Retinal pigment epithelial cell (primary cell): ENCODE data around the gene CAMSAP1.

Experiments
- DNase-seq: peaks from one replicate; pipeline ENCODE4 v3.0.0-alpha.2; 2010; ENCODE audit warnings: low read depth
- H3K4me3 ChIP-seq: 2 replicates; pipeline ENCODE4 v1.5.1; 2011; ENCODE audit warnings: mild to moderate bottlenecking, low read length, control low read depth, moderate library complexity
- TF ChIP-seq, protein P1 (sequence below): conservative IDR thresholded peaks from 2 replicates; pipeline ENCODE4 v1.5.1; 2011; ENCODE audit warnings: low read depth, low read length, control low read depth, inconsistent platforms

The CAMSAP1 gene

DNA sequence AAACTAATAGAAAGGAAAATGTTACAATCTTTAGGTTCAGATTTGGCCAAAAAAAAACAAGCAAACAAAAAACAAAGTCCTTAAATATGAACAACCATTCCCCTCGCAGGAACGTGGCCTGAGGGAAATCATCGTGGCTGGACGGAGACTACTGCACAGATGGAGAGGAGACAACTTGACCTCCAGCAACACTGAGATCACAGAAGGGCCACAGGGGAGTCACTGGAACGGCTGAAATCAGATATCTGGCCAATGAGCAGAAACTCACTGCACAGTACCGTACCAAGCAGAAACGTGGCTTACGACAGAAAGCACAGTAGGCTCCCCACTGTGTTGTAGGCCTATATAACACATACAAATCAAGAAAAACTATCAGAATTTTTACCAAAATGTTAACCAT lies 27.7 kb downstream of the CAMSAP1 start:
- DNase-seq: no peak
- TF ChIP-seq, protein P1, sequence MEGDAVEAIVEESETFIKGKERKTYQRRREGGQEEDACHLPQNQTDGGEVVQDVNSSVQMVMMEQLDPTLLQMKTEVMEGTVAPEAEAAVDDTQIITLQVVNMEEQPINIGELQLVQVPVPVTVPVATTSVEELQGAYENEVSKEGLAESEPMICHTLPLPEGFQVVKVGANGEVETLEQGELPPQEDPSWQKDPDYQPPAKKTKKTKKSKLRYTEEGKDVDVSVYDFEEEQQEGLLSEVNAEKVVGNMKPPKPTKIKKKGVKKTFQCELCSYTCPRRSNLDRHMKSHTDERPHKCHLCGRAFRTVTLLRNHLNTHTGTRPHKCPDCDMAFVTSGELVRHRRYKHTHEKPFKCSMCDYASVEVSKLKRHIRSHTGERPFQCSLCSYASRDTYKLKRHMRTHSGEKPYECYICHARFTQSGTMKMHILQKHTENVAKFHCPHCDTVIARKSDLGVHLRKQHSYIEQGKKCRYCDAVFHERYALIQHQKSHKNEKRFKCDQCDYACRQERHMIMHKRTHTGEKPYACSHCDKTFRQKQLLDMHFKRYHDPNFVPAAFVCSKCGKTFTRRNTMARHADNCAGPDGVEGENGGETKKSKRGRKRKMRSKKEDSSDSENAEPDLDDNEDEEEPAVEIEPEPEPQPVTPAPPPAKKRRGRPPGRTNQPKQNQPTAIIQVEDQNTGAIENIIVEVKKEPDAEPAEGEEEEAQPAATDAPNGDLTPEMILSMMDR: no peak
- H3K4me3 ChIP-seq: no peak overlapping the region

DNA sequence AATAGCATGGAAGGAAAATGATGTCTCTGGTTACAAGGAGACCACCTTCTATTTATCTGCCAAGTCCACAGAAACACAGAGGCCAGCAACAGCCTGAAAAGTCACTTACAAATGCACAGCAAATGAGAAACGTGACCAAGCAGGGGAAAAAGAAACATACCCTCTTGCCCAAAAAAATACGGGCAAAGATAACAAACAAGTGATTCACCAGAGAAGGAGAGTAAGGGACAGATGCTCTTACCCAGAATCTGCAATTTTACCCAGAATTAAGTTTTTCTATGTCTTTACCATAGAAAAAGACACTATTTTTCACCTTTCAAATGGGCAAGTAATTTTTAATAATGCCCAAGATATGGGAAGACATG lies 28.1 kb downstream of the CAMSAP1 start:
- H3K4me3 ChIP-seq: no peak overlapping the region
- TF ChIP-seq, protein P1: no peak
- no peak for DNase-seq

DNA sequence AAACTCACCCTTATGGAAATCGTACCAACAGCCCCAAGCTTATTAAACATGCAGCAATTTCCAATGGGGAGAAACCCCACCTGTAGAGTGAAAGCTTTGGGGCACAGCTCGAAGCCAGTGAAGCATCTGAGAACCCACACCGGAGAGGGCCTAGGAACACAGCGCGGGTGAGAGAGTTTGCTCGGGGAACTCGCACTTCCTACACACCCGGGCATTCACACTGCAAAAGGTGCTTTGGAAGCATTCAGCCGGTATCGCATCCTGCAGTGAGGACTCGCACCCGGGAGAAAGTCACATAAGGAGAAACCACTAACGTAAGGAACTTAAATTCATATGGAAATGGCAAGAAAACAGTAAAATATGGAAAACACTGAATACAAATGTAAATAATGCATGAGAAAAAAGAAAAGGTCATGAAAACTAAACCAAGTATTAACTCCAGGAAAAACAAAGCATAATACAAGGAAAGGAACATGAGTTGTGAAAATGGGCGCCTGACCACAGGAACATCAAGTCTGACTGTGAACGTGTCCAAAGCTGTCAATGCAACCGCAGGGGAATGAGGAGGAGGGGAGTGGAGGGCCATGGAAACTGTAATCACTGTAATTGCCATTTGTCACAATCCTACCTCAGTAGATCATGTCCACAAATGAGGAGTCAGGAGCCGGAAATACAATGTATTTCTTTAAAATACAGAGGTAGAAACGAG lies 28.7 kb downstream of the CAMSAP1 start:
- DNase-seq: no peak
- TF ChIP-seq, protein P1: no peak
- no peak overlapping the region for H3K4me3 ChIP-seq

DNA sequence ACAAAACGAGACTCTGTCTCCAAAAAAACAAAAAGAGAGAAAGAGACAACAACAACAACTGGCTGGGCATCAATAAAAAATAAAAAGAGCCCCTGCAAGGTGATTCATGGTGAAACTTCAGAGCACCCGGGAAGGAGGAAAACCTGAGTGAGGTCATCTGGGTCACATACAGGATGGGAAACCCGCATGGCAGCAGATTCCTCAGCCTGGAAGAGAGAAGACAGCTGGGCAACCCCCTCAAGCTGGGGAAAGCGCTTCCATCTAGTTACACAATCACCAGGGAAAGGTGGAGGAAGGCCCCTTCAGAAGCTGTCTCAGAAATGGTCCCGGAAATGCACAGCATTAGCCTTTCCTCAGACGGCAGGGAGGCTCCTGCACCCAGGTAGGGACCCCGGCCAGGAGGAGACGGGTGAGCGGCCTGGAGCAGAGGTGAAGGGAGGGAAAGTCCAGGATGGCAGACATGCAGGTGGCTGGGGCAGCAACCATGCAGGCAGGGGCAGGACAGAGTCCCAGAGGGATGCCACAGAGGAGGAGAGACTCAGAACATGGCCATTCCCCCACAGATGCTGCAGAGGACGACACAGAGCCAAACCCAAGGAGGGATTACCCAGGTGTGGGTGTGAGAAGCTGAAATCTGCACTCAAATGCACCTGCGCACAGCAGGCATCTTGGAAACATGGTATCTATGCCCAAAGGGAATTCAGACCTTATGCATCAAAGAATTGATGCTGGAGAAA lies 29.4 kb downstream of the CAMSAP1 start:
- H3K4me3 ChIP-seq: no peak overlapping the region
- TF ChIP-seq, protein P1: no peak
- no peak for DNase-seq

DNA sequence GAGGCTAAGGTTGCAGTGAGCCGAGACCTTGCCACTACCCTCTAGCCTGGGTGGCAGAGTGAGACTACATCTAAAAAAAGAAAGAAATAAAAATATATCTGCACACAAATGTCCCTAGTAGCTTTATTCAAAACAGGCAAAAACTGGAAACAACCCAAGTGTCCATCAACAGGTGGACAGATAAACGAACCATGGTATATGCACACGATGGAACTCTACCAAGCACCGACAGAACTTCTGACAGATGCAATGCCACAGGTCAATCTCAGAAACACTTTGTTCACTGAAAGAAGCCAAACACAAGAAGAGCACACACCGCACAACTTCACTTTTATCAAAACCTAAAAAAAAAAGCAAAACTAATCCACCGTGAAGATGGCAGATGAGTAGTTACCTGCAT lies 30.4 kb downstream of the CAMSAP1 start:
- no peak for DNase-seq
- TF ChIP-seq, protein P1: no peak
- H3K4me3 ChIP-seq: no peak overlapping the region

DNA sequence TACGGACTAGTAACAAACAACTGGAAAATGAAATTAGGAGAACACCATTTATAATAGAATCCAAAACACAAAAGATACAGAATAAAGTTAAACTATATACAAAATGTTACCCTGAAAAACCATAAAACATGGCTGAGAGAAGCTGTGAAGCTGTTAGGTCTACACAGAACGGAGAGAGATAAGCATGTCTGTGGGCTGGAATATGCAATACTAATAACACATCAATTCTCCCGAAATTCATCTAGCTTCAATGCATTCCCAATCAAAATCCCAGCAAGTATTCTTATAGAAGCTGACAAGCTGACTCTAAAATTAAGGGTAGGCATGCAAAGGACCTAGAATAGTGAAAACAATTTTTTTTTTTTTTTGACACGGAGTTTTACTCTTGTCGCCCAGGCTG lies 32.5 kb downstream of the CAMSAP1 start:
- TF ChIP-seq, protein P1: no peak
- DNase-seq: no peak
- H3K4me3 ChIP-seq: no peak overlapping the region

DNA sequence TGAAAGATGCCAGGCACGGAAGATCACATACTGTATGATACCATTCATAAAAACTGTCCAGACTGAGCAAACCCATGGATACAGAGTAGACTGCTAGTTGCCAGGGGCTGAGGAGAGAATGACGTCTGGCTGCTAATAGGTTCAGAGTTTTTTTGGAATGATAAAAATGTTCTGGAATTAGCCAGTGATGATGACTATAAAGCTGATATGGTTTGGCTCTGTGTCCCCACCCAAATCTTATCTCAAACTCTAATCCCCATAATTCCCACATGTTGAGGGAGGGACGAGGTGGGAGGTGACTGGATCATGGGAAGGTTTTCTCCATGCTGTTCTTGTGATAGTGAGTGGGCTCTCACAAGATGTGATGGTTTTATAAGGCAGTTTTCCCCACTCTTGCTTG lies 37.4 kb downstream of the CAMSAP1 start:
- TF ChIP-seq, protein P1: no peak
- no peak for DNase-seq
- H3K4me3 ChIP-seq: no peak overlapping the region
